ENCODE data around the gene ALK. TPM values are rescaled to one million over a fixed set of nuclear protein-coding genes. Genes with fewer than 3 reads are reported as not detected.
A peak's percentile ranks its signal among the peaks of the same experiment; 100 is the strongest.

The ALK gene
- total RNA-seq, 1 experiment from 2014 or later, result 59.6 TPM

- no peak for DNase-seq
- Histone ChIP-seq H3K36me3 (no peaks in the 10 kb centered on the region; the same call in 1 of the 2 replicates), H3K27ac (no peak overlapping the region), H3K27me3 (no peaks in the 10 kb centered on the region), H3K4me1 (no peaks in the 10 kb centered on the region), H3K9me3 (replicated peaks) (no peaks in the 10 kb centered on the region), H3K4me3 (no peak overlapping the region)
Measured at GRCh38 chr2:29275186-29275585, 646.2 kb downstream of the ALK start.

DNA sequence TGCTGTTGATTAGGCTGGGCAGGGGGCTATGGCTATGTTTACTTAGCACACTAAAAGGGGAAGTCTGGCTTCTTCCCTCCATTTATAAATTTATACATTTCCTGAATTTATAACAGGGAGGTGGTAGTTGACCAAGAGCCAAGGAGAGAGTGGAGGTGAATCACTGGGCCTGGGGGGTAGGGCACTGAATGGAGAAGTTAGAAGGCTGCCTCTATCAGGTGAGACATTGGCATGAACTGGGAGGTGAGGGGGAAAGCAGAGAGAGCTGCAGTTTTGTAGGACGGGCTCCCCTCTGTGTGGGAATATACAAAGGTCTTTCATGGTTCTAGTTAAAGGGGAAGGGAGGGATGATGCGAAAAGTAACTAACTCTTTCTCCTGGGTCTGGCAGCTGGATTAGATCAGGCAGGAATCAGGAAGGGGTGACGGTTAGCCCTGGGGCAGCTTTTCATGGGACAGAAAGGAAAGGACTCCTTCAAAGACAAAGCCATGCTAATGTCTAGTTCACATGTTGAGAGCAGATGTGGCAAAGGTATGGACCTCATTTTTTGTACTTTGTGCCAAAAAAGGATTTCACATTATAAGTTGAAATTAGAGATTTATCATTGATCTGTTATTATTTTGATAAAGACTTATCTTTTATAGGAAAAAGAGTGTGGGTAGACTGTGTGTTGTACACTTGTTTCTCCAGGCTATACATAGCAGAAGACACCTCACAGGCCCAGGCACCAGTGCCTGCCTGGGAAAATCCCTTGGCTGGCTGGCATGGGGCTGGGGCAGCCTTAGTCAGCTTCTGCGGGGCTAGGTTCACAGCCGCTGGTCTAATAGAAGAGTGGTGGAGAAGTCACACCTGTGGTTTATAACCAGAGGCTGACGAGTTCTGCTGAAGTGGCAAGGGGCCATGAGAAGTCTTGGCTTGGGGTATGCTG lies 647.4 kb downstream of the ALK start:
- no peak for DNase-seq
- H3K36me3 ChIP-seq, result peaks cover 4% of the 10 kb centered on the region; the same call in 1 of the 2 replicates
- H3K4me3 ChIP-seq, result no peak overlapping the region
- no peaks in the 10 kb centered on the region for H3K9me3 ChIP-seq (replicated peaks)
- no peaks in the 10 kb centered on the region for H3K27me3 ChIP-seq
- no peaks in the 10 kb centered on the region for H3K4me1 ChIP-seq
- no peak overlapping the region for H3K27ac ChIP-seq

DNA sequence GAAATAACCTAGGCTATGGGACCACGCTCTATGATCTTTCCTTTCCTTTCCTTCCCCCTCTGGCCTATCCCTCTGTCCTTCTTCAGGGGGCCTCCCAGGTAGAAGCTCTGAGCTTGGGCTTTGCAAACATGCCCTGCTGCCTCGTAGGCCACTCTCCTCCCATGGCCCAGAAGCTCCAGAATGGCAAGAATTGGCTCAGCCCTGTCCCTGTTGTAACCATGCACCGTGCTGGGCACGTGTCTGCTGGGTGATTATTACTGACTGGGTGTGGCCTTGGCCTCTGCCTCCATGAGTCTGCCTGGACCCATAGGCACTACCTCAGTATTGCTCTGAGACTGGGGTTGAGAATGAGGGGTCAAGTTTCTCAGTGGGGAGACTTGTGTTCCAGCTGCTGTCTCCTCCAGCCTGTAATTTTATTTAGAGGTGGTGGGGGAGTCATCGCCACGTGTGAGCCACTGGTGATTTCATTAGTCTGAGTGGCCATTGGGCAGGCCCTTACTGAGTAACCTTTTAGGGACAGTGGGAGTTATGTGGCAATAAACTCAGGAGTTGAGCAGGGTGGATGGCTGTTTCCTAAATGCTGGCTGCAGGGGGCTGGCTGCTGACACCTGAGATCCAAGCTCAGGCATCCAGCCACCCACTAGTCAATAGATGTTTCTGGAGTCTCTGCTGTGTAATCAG lies 648.2 kb downstream of the ALK start:
- Histone ChIP-seq H3K27me3 (no peaks in the 10 kb centered on the region), H3K27ac (no peak overlapping the region), H3K4me3 (no peak overlapping the region), H3K4me1 (no peaks in the 10 kb centered on the region), H3K36me3 (peaks cover 7% of the 10 kb centered on the region), H3K9me3 (replicated peaks) (no peaks in the 10 kb centered on the region)
- DNase-seq, result no peak

GRCh38 chr2:29272311-29272710 lies 649.1 kb downstream of the ALK start:
- H3K27me3 ChIP-seq, result no peaks in the 10 kb centered on the region

GRCh38 chr2:29270701-29271121 lies 650.7 kb downstream of the ALK start:
- H3K27me3 ChIP-seq, result no peaks in the 10 kb centered on the region

More at GRCh38 chr2:29272311-29272710, 649.1 kb downstream of the ALK start:
- no peak for DNase-seq
- H3K27ac ChIP-seq, result no peak overlapping the region
- H3K36me3 ChIP-seq, result peaks cover 14% of the 10 kb centered on the region
- H3K4me1 ChIP-seq, result no peaks in the 10 kb centered on the region
- H3K9me3 ChIP-seq (replicated peaks), result no peaks in the 10 kb centered on the region
- no peak overlapping the region for H3K4me3 ChIP-seq

GRCh38 chr2:29269765-29270109 lies 651.6 kb downstream of the ALK start:
- DNase-seq, result no peak
- H3K27ac ChIP-seq, result no peak overlapping the region
- H3K4me3 ChIP-seq, result no peak overlapping the region
- H3K36me3 ChIP-seq, result peaks cover 26% of the 10 kb centered on the region
- H3K4me1 ChIP-seq, result no peaks in the 10 kb centered on the region
- H3K27me3 ChIP-seq, result no peaks in the 10 kb centered on the region
- no peaks in the 10 kb centered on the region for H3K9me3 ChIP-seq (replicated peaks)

More at GRCh38 chr2:29270701-29271121, 650.7 kb downstream of the ALK start:
- no peak overlapping the region for H3K27ac ChIP-seq
- H3K4me1 ChIP-seq, result no peaks in the 10 kb centered on the region
- H3K4me3 ChIP-seq, result no peak overlapping the region
- DNase-seq, result no peak
- no peaks in the 10 kb centered on the region for H3K9me3 ChIP-seq (replicated peaks)
- H3K36me3 ChIP-seq, result peaks cover 25% of the 10 kb centered on the region

DNA sequence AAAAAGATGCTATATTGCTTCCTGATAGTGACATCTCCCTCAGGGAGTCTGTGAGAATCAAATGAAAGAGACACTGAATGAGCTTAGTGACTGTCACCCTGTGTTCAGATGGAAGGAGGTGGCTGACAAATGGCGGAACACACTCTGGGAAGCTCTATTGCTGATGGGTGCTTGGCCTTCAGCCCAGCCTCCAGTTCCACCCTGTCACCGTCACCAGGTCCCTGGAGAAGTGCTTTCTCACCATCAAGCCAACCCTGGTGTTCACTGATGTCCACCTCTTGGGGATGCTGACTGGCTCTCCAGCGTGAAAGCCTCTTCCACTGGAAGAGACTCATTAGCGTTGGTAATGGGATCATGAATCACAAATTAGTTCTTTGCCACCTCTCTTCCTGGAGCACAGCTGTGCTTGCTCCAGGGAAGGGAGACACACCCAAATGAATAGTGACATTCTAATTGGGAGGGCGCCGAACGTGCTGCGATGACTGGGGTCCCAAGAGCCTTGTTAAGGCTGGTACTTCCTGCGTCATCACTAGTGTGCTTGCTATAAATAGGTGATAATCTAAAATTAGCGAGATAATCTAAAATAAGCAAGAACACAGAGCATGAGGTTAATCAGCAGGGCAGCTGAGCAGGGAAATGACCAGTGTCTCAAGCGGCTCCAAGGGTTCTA lies 652.2 kb downstream of the ALK start:
- Histone ChIP-seq H3K36me3 (peaks cover 30% of the 10 kb centered on the region), H3K4me1 (no peaks in the 10 kb centered on the region), H3K27me3 (no peaks in the 10 kb centered on the region), H3K9me3 (replicated peaks) (0 out of 2 replicates have a peak, but pooled peaks cover 1% of the 10 kb centered on the region), H3K4me3 (no peak overlapping the region), H3K27ac (no peak overlapping the region)
- DNase-seq, result no peak

DNA sequence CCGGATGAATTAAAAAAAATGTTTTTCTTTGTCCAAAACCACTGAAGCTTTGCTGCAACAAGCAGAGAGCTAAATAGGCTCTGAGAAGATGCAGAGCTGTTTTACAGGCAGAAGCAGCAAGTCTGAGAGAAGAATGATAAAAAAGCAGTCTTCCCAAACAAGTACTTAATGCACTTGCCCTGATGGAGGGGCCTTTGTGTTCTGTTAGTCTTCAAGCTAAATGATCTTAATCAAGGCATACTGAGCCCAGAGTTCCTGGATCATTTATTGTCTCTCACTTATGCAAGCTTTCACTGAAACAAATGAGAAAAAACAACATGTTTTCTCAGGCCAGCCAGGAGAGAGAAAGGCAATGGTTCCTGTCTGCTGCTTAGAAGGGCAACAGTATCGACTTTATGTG lies 653.7 kb downstream of the ALK start:
- Histone ChIP-seq H3K4me3 (no peak overlapping the region), H3K9me3 (replicated peaks) (0 out of 2 replicates have a peak, but pooled peaks cover 7% of the 10 kb centered on the region), H3K4me1 (peaks cover 8% of the 10 kb centered on the region), H3K27ac (no peak overlapping the region), H3K36me3 (peaks cover 30% of the 10 kb centered on the region), H3K27me3 (no peaks in the 10 kb centered on the region)
- no peak for DNase-seq

GRCh38 chr2:29263886-29264285 lies 657.5 kb downstream of the ALK start:
- H3K4me1 ChIP-seq, result peaks cover 17% of the 10 kb centered on the region
- DNase-seq, result no peak
- 0 out of 2 replicates have a peak, but pooled peaks cover 7% of the 10 kb centered on the region for H3K9me3 ChIP-seq (replicated peaks)
- no peak overlapping the region for H3K27ac ChIP-seq
- peaks cover 26% of the 10 kb centered on the region for H3K36me3 ChIP-seq
- no peaks in the 10 kb centered on the region for H3K27me3 ChIP-seq
- H3K4me3 ChIP-seq, result no peak overlapping the region

- H3K9me3 ChIP-seq (replicated peaks), result 0 out of 2 replicates have a peak, but pooled peaks cover 7% of the 10 kb centered on the region
- no peak overlapping the region; the same call in 1 of the 2 replicates for H3K27ac ChIP-seq
- H3K36me3 ChIP-seq, result peaks cover 21% of the 10 kb centered on the region
- DNase-seq, result peak; percentile 87 to 95
- H3K4me1 ChIP-seq, result peaks cover 17% of the 10 kb centered on the region
- no peak overlapping the region for H3K4me3 ChIP-seq
- H3K27me3 ChIP-seq, result no peaks in the 10 kb centered on the region
Measured at GRCh38 chr2:29262681-29263260, 658.6 kb downstream of the ALK start.

DNA sequence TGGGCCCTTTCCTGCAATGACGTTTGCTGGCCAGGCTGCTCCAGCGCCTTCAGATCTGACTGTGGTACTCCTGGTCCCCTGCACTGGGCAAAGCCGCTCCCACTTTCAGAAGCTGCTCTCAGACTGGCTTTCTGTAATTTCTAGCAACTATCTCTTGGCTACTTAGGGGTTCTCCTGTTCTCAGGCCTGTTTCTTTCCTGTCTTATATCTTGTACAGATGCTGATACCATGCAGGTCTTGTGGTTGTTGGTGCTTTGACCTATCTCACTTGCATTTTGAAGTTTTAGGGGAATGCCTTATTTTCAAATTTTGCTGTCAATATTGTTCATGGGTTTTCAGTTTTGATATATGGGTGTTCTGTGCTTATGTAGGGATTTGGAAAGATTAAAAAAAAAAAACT lies 660.4 kb downstream of the ALK start:
- Histone ChIP-seq H3K4me1 (peaks cover 17% of the 10 kb centered on the region), H3K27me3 (no peaks in the 10 kb centered on the region), H3K9me3 (replicated peaks) (0 out of 2 replicates have a peak, but pooled peaks cover 7% of the 10 kb centered on the region), H3K4me3 (no peak overlapping the region), H3K36me3 (peaks cover 6% of the 10 kb centered on the region; the same call in 1 of the 2 replicates), H3K27ac (no peak overlapping the region)
- DNase-seq, result no peak

DNA sequence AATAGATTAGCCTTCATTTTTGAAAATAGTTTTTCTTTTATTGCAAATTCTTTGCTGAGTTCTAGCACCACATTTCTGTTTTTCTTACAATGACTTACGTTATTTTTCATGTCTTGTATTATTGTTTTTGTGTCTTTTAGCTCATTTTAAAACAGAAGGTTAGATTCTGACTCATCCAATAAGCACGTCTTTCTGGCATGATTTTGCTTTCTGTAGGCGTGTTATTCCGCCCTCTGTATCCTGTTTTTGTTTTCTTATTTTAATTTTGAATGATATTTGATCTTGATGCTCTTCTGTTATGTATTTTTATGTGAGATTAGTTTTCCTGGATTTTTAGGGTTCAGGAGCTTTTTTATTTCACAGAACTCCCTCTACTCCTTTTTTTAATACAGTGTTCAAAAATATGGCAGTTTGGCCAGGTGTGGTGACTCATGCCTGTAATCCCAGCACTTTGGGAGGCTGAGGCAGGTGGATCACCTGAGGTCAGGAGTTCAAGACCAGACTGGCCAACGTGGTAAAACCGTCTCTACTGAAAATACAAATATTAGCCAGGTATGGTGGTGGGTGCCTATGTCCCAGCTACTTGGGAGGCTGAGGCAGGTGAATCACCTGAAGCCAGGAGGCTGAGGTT lies 661.1 kb downstream of the ALK start:
- peaks cover 6% of the 10 kb centered on the region; the same call in 1 of the 2 replicates for H3K36me3 ChIP-seq
- H3K27ac ChIP-seq, result no peak overlapping the region
- 0 out of 2 replicates have a peak, but pooled peaks cover 7% of the 10 kb centered on the region for H3K9me3 ChIP-seq (replicated peaks)
- H3K27me3 ChIP-seq, result no peaks in the 10 kb centered on the region
- no peak for DNase-seq
- peaks cover 17% of the 10 kb centered on the region for H3K4me1 ChIP-seq
- H3K4me3 ChIP-seq, result no peak overlapping the region

GRCh38 chr2:29259221-29259620 lies 662.2 kb downstream of the ALK start:
- H3K27ac ChIP-seq, result no peak overlapping the region
- no peak overlapping the region for H3K4me3 ChIP-seq
- no peaks in the 10 kb centered on the region for H3K27me3 ChIP-seq
- 0 out of 2 replicates have a peak, but pooled peaks cover 5% of the 10 kb centered on the region for H3K9me3 ChIP-seq (replicated peaks)
- no peak for DNase-seq
- H3K36me3 ChIP-seq, result no peaks in the 10 kb centered on the region
- peaks cover 17% of the 10 kb centered on the region for H3K4me1 ChIP-seq

GRCh38 chr2:29255004-29255403 lies 666.4 kb downstream of the ALK start:
- Histone ChIP-seq H3K4me1 (no peaks in the 10 kb centered on the region), H3K4me3 (no peak overlapping the region)
- DNase-seq, result no peak

More at GRCh38 chr2:29255004-29255403, 666.4 kb downstream of the ALK start:
- Histone ChIP-seq H3K27me3 (no peaks in the 10 kb centered on the region), H3K27ac (no peak overlapping the region), H3K36me3 (no peaks in the 10 kb centered on the region), H3K9me3 (replicated peaks) (no peaks in the 10 kb centered on the region)

Data from SJCRH30 (cell line).